Left kidney (tissue), 2 donors: Measurements from ENCODE around the gene SH3GL3. TPM values are rescaled to one million over a fixed set of nuclear protein-coding genes. Genes with fewer than 3 reads are reported as not detected.

ENCODE experiments used
- DNase-seq: peaks from one replicate; pipeline ENCODE4 v3.0.0-alpha.2; 2013
- polyA plus RNA-seq: library from polyadenylated mRNA; unstranded; fragments of 120-200 nt; gene quantifications from one replicate; pipeline ENCODE4 v1.2.1, GENCODE V29; 2013; ENCODE audit not compliant: insufficient read length

The SH3GL3 gene
- polyA plus RNA-seq, 1 donor: 14.2 TPM

DNA sequence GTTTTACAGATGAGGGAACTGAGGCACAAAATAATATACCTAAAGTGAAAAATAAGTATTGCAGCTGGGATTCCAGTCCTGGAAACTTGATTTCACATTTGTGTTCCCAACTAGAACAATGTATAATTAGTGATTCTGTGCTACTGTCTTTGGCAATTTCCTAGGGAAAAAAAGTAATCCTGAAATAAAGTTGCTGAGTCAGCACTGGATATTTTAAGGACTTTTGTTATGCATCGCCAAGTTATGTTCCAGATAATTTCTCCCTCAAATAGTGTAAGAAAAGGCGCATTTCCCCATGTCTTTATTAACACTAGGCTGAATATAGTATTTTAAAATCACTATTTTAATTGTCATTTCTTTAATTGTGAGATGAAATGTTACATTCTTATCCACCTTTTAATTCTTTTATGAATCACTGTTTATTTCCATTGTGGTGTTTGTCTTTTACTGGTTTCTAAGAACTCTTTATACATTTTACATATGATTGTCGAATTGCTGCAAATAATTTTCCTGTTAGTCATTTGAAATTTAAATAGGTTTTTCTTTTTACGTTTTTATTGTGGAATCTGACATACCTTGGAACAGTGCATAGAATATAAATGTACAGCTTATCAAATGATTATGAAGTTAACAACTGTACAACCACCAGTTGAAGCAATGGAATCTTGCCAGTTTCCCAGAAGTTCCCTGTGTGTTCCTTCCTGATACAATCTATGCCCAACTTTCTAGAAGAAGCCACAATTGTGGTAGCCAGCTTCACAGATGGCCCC, 56.6 kb downstream of the SH3GL3 start:
- no peak for DNase-seq

DNA sequence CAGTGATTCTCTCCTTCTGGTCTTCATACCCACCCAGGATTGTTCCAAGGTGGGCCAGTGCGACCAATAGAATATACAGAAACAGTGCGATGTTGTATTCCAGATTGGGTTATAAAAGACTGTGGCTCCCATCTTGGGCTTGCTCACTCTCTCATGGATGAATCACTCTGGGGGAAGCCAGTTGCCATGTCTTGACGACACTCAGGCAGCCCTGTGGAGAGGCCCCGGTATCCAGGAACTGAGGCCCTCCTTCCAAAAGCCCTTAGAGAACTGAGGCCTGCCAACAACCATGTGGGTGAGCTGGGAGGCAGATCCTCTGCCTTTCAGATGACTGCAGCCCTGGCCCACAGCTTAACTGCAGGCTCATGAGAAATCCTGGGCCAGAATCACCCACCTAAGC, 57.2 kb downstream of the SH3GL3 start:
- no peak for DNase-seq

DNA sequence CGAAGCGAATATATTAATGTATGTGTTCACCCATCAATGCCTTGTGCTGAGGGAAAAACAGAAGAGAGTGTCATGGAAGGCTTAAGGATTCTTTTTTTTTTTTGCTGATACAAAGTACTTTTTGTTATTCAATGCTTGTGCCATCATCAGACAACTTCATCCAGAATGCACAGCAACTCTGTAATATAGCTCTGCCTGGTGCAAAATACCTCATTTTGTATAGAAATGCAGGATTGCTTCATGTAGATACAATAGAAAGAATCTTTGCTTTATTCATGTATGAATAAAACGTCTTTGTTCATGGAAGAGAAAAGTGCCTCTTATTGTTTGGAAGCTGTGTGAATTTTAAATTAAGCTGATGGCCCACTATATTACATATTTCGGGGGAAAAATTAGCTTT, 62.9 kb downstream of the SH3GL3 start:
- no peak for DNase-seq

DNA sequence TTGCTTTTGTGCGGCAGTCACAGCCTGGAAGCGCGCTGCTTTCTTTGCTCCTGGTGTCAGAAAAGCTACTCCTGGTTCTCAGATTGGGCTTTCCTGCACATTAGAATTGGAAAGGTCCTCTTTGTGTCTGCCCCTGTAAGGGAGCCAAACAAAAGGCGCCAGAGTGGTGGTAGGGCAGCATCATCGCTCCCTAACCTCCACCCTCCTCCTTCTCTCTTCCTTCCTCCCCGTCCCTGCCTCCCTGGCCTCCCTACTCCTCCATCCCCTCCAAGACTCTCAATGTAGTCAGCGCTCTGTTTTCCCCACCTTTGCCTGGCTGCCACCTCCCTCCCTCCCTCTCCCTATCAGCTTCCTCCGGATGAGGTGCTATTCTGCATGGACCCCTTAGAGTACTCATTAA, 65.3 kb downstream of the SH3GL3 start:
- no peak for DNase-seq

DNA sequence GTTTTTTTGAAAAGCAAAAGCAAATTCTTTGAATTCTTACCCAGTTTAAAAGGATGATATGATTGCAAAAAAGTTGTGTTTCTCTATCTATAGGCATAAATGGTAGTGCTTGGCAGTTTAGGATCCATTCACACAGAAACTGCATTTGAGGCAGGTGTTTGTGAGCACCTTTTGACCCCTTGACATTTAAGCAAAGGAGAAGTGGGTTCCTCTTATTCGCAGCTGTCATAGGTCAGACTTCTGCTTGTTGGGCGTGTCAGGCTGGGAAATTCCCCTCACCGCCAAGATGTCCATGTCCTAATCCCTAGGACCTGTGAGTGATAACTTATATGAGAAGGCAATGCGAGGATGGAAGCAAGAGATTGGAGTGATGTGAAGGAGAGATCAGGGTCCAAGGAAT, 67.4 kb downstream of the SH3GL3 start:
- DNase-seq: no peak

DNA sequence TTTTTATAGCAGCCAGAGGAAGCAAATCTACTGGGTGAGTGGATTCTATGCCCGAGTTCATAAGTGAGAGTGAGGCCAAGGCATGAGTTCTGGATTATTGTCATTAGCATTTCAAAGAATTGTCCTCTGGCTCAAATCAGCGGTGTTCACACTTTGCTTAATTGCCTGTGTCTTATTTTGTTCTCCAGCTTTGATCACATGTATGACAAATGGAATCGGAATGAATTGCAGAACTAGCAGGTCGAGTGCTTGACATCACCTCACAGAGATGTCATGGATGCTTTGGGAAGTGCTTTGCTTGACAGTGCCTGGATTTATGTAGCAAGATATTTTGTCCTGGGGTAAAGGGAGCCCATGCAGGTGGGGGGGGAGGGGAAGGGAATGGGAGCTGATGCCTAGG, 68.0 kb downstream of the SH3GL3 start:
- DNase-seq: no peak

DNA sequence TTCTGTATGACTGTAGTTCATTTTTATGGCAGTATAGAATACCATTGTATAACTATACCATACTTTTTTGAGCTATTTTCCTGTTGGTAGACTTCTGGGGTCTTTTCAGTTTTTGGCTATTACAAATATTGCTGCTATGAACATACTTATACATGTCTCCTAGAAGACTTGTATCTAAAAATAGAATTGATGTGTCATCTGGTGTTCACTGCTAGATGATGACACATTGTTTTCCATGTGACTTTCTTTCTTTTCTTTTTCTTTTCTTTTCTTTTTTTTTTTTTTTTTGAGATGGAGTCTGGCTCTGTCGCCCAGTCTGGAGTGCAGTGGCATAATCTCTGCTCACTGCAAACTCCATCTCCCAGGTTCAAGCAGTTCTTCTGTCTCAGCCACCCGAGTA, 69.8 kb downstream of the SH3GL3 start:
- DNase-seq: no peak

DNA sequence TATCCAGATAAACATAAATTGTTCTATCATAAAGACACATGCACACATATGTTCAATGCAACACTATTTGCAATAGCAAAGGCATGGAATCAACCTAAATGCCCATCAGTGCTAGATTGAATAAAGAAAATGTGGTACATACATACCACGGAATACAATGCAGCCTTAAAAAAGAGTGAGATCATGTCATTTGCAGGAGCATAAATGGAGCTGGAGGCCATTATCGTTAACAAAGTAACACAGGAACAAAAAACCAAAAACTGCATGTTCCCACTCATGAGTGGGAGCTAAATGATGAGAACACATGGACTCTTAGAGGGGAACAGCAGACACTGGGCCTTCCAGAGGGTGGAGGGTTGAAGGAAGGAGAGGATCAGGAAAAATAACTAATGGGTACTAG, 79.2 kb downstream of the SH3GL3 start:
- no peak for DNase-seq

DNA sequence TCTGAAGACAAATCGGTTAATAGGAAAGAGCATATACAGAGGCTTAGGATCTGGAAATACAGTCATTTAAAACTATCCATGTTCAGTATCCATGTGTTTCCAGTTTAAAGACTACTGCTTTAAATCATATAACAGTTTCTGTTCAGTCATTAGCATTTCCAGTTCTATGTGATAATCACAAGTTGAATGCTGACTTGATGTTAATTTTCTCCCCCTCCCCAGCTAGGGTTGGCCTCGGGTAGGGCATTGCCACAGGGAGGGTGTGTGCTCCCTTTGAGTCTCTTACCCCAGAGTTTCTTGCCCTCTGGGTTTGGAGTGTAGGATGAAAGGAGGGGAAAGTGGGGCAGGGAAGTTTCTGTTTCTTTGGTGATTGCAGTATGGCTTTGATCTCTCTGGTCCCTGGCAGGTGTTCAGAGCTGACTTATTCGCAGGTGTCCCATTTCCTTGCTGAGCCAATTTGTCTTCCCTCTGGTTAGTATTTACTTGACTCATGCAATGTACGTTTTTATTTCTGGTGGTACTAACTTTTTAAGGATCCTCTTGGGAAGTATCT, 86.3 kb downstream of the SH3GL3 start:
- DNase-seq: no peak

DNA sequence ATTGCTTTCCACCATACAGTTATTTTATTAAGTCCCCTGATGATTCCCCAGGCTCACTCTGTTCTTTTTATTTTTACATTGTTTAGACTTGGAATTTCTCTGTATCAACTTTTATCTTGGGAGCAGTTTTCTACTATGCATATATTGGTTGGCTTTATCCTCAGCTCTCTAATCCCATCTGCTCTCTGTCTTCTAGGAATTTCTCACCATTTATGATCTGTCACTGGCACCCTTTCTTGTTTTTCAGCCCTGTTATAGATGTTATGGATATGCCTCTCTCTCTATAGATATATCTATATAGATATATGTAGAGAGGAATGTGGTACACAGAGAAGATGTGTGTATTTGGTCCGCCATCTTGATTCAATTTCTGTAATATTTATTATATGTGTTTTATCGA, 90.5 kb downstream of the SH3GL3 start:
- DNase-seq: no peak

DNA sequence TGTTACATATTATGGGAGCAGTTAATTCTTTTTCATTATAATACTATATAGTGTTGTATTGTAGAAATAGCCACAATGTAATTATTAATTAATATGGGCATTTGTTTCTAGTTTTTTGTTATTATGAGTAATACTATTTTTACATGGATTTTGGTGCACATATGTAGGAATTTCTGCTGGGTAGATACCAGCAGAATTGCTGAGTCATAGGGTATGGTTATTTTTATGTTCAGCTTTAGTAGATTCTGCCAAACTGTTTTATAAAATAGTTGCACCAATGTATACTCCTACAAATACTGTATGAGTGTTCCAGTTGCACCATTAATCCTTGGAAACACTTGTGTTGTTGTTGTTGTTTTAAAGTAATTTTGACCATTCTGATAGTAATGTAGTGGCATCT, 91.5 kb downstream of the SH3GL3 start:
- DNase-seq: no peak

DNA sequence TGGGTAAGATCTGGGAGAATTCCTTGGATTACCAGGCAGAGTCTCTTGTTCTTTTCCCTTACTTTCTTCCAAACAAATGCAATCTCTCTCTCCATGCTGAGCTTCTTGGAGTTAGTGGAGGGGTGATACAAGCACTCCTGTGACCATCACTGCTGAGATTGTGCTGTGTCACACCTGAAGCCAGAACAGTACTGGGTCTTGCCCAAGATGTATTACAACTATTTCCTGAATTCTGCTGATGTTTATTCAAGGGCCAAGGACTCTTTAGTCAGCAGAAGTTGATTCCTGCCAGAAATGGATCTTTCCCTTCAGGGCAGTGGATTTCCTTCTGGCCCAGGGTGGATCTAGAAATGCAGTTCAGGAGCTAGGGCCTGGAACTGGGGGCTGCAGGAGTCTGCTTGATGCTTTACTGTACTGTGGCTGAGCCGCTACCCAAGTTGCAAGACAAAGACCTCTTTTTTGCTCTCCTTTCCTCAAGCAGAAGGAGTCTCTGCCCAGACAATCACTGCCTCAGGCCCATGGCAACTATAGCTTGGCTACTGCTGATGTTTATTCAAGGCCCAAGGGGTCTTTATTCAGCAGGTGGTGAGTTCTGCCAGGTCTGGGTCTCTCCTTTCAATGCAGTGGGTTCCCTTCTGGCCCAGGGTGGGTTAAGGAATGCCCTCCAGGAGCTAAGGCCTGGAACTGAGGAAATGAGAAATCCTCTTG, 98.8 kb downstream of the SH3GL3 start:
- DNase-seq: no peak

DNA sequence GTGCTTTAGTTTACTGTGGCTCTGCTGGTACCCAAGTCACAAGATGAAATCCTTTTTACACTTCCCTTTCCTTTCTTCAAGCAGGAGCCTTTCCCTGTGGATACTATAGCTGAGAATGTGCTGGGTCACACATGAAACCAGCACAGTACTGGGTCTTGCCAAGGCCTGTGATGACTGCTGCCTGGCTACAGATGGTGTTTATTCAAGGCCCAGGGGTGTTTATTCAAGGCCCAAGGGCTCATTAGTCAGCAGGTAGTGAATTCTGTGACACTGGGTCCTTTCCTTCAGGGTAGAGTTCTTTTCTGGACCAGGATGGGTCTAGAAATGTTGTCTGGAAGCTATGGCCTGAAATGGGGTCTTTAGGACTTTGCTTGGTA, 99.4 kb downstream of the SH3GL3 start:
- no peak for DNase-seq

DNA sequence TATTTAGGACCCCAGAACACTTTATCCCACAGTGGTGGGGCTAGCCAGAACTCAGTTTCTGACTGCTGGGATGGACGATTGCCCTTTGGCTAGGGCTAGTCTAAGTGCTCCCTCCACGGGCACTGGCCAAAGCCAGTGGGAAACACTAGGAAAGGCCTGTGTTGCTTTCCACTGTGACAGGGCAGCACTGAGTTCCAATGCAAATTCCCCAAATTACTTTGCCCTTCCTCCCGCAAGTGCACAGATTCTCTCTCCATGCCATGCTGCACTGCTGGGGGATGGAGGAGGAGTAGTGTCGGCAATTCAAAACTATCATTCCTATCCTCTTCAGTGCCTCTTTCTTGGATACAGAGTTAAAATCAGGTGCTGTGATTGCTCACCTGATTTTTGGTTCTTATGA, 100.0 kb downstream of the SH3GL3 start:
- DNase-seq: no peak

DNA sequence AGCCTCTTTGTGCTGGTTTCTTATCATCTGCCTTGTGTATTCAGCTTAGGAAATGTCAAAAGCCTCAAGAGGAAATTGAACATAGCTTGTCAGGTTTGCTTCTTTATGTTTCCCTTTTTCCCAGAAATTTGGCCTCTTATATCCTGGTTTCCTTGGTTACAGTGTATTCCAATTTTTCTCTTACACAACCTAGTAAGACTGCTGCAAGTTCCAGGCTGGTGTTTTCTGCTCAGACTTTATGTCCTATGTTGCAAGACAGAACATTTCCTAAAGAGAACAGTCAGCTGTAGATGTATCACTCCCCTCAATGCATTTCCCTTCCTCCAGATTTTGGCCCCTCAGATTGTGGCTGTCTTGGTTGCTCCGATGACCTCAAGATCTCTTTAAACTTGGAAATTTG, 102.5 kb downstream of the SH3GL3 start:
- no peak for DNase-seq

DNA sequence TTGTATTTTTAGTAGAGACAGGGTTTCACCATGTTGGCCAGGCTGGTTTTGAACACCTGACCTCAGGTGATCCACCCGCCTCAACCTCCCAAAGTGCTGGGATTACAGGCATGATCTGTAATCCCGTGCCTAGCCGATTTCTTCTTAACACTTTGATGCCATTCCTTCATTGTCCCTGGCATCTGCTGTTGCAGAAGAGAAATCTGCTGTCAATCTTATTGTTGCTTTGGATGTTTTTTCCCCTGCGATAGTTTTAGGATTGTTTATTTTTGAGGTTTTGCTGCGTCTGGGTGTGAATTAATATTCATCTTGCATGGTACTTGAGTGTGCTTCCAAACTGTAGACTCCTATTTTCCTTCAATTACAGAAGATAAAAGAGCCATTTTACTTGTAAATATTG, 107.4 kb downstream of the SH3GL3 start:
- DNase-seq: no peak

DNA sequence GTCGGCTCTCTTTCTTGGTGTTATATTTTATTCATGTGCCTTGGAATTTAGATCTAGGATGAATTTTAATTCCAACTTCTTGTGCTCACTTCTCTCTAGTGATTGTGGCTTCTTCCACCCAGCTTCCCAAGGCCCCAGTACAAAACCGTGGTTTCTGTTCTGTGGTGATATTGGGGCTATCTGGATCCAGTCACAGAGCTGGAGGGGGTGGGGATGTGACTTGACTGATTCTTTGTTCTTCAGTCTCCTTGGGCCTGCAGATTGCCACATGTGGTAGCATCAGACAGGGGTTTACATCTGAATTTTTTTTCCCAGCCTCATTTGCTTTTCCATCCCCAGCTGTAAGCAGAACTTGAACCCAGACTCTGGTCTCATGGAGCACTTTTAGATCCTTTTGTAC, 108.2 kb downstream of the SH3GL3 start:
- no peak for DNase-seq

DNA sequence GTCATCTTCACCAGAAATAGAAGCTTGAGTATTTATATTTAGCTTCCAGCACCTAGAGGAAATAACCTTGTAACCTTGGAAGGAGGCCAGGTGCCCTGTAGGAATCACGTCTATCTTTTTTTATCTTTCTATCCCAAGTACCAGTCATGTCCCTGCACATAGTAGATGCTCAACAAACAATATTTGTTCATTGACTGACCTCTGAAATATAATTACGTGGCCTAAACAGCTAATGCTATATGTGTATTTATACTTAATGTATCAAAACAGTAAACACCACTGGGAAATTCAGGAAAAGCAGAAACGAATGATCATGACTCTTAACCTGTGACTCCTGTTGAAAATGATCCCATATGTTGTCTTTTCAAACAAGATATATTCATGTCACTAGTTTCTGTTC, 108.9 kb downstream of the SH3GL3 start:
- no peak for DNase-seq

DNA sequence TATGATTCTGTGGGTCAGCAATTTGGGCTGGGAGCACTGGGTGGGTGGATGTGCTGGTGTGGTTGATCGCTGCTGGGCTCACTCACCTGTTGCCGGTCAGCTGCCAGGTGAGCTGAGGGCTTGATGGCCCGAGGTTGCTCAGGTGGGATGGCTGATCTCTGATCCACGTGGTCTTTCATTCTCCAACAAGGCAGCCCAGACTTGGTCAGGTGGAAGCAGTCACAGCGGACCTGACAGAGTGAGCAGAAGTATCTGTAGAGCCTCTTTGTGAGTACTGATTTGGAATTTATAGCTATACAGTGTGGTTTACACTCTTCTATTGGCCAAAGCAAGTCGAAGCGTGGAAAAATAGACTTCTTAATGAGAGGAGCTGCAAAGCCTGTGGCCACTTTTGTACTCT, 109.6 kb downstream of the SH3GL3 start:
- no peak for DNase-seq

DNA sequence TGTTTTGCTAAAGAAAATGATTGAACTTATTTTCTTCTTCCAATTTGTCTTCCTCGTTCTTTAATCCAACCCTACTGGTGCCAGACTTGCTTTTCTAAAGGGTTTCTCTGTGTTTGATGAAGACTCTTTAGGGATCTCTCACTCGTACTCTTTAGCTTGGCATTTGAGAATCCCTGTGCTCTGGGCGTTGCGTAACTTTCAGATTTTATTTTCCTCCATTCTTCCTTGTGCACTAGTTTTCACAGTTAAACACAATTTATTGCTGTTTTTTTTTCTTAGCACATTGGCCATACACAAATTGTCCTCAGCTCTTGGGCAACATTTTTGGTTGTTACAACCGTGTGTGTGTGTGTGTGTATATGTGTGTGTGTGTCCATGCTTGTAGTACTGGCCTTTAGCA, 111.0 kb downstream of the SH3GL3 start:
- no peak for DNase-seq

DNA sequence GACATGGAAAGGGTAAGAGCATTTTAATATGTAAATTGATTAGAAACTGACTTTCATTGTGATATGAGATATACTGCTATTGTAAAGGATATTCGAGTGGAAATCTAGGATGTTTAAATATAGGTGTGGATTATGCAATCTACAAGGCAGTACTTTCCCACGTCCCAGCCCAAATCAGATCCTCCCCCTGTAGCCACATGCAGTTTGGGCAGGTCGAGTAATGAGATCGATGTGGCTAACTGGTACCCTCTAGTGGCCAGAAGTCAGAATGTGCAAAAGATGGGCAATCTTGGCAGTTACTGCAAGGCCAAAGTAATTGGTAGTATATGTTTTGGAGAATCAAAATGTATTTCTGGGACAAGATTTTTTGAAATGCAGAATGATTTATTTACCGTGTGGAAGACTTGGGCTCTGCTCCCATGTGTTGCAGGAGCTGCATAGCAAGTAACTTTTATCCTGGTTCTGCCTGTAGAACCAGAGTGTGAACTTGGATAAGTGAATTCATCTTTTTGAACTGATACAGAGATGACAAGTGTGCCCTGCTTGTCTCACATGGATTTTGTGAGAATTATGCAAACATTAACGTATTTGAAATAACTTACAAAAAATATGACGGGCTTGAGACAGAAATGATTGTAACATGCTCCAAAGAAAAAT, 112.3 kb downstream of the SH3GL3 start:
- peak; percentile 55 for DNase-seq

DNA sequence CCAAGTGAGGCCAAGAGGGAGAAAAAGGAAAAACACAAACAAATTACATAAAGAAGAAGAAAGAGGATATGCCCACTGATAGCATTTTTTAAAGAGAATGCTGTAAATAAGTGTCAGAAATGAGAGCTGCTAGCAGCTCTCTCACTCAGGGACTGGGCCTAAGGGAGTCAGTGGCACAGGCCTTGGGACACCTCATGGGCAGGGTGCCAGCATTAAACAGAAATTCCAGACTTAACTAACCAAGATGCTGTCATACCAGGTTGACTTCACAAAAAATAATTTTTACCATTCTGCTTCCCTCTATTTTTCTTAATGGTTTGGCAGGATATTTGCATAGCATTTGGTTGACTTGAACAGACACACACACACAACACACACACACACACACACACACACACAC, 114.5 kb downstream of the SH3GL3 start:
- no peak for DNase-seq

DNA sequence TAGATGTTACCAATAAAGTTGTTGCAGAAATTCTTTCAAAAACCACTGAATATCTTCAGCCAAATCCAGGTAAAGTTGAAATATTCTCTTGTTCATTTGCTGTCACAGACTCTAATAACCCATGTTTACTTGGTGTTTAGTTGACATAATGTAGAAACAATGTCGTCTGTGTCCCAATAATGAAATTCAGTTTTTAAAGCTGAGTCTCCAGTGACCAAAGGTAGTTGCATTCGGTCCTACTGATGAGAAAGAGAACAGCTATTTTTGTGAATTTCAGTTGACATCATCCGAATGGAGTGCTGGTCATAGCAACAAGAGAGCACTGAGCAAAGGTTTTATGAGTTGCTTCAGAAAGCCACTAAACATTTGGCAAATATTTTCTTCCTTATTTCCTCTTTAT, 118.0 kb downstream of the SH3GL3 start:
- no peak for DNase-seq
